ENCODE results near the gene GAK. TPM values are rescaled to one million over a fixed set of nuclear protein-coding genes. Genes with fewer than 3 reads are reported as not detected.

GAK gene
- polyA plus RNA-seq, 1 of the 3 experiments (the other 2 are of a cell fraction): 35.9 TPM

DNA sequence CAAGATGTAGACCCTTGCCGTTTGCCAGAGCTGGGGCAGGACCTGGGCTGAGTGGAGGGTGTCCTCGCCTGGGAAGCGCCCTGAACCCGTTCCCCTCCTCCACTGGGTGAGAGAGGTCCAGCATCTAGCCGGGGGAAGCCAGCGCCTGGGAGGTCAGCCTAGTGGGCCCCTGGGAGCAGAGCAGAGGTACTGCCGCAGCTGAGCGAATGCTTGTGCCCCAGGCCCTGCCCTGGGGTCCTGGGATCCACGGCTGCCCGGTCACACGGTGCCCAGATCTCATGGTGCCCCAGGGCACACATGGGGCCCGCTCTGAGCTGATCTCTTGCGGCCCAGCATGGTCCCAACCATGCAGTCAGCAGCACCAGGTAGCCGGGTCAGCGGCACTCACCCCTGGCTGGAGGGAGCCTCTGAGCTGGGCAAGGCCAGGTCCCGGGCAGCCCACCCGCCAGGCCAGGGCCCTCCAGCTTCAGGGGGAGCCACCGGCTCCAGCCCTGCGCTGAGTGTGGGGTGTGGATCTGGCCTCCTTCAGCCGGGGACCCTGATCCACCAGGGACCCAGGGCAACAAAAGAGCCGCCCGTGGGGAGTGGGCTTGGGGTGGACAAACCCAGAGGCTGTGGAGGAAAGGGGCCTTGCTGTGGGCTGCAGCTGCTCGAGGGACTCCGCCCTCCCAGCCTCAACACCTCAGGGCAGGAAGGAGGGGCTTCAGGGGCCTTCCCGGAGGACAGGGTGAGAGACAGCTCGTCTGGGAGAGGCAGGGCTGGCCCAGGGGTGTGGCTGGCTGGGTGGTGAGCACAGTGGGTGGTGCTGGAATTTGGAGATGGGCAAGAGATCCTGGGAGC is 102.1 kb downstream of the GAK start (continued):
- TF ChIP-seq, protein P1, sequence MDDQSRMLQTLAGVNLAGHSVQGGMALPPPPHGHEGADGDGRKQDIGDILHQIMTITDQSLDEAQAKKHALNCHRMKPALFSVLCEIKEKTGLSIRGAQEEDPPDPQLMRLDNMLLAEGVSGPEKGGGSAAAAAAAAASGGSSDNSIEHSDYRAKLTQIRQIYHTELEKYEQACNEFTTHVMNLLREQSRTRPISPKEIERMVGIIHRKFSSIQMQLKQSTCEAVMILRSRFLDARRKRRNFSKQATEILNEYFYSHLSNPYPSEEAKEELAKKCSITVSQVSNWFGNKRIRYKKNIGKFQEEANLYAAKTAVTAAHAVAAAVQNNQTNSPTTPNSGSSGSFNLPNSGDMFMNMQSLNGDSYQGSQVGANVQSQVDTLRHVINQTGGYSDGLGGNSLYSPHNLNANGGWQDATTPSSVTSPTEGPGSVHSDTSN (IDR thresholded peaks at IDR 0.05): no peak
- no peak for TF ChIP-seq FOXM1 (IDR thresholded peaks at IDR 0.05; ENCODE audit: low read depth)
- TF ChIP-seq NFIC (IDR thresholded peaks at IDR 0.05; ENCODE audit: borderline replicate concordance): no peak
- TF ChIP-seq TEAD4 (IDR thresholded peaks at IDR 0.05; ENCODE audit: borderline replicate concordance, insufficient read depth): no peak
- TF ChIP-seq, protein P2, sequence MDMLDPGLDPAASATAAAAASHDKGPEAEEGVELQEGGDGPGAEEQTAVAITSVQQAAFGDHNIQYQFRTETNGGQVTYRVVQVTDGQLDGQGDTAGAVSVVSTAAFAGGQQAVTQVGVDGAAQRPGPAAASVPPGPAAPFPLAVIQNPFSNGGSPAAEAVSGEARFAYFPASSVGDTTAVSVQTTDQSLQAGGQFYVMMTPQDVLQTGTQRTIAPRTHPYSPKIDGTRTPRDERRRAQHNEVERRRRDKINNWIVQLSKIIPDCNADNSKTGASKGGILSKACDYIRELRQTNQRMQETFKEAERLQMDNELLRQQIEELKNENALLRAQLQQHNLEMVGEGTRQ (IDR thresholded peaks at IDR 0.05; ENCODE audit: borderline replicate concordance, low read depth, low read length): no peak
- no peak for TF ChIP-seq TCF12 (IDR thresholded peaks at IDR 0.05)
- TF ChIP-seq, protein P3, sequence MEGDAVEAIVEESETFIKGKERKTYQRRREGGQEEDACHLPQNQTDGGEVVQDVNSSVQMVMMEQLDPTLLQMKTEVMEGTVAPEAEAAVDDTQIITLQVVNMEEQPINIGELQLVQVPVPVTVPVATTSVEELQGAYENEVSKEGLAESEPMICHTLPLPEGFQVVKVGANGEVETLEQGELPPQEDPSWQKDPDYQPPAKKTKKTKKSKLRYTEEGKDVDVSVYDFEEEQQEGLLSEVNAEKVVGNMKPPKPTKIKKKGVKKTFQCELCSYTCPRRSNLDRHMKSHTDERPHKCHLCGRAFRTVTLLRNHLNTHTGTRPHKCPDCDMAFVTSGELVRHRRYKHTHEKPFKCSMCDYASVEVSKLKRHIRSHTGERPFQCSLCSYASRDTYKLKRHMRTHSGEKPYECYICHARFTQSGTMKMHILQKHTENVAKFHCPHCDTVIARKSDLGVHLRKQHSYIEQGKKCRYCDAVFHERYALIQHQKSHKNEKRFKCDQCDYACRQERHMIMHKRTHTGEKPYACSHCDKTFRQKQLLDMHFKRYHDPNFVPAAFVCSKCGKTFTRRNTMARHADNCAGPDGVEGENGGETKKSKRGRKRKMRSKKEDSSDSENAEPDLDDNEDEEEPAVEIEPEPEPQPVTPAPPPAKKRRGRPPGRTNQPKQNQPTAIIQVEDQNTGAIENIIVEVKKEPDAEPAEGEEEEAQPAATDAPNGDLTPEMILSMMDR (IDR thresholded peaks at IDR 0.05): no peak

DNA sequence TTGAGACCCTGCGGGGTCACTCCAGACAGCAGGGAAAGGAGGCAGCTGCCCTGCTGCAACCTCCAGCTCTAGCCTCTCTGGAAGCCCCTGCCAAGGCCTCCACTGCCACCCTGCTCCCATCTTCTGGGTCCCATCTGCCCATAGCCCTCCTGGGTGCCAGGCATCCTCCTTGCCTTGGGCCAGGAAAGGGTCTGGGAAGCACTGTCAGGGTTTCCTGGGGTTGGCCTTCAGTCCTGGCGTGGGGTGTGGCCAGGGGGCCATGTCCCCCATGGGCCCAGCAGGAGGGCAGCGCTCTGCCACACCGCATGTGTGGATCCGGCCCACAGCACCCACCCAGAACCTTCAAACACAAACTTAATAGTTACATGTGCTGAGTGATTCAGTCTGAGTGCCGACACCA is 102.8 kb downstream of the GAK start:
- Histone ChIP-seq H3K27ac (ENCODE audit: low read depth in 2 of 2, low read length in 1 of 2) (no peak overlapping the region), H3K9me2 (no peaks in the 10 kb centered on the region), H3K9me3 (no peaks in the 10 kb centered on the region), H3K4me2 (no peak overlapping the region), H2AFZ (ENCODE audit: low read depth) (no peak overlapping the region), H3K4me1 (ENCODE audit: control insufficient read depth in 1 of 2, insufficient read depth in 2 of 2, low read depth in 1 of 2, low read length in 1 of 2) (peaks cover 0 to 11% of the 10 kb centered on the region in 2 experiments; a peak in 1 of 4 replicates), H3K27me3 (ENCODE audit: insufficient read depth) (peaks cover 12% of the 10 kb centered on the region), H3K9ac (no peak overlapping the region), H3K4me3 (ENCODE audit: low read depth in 2 of 2, low read length in 1 of 2) (no peak overlapping the region), H3K79me2 (ENCODE audit: insufficient read depth) (no peaks in the 10 kb centered on the region), H4K20me1 (ENCODE audit: insufficient read depth) (no peaks in the 10 kb centered on the region), H3K36me3 (replicated peaks in 1 of 2; ENCODE audit: control insufficient read depth in 1 of 2, insufficient read depth in 2 of 2, low read length in 1 of 2) (no peaks in the 10 kb centered on the region), H3F3A (replicated peaks; ENCODE audit: insufficient read depth) (no peaks in the 10 kb centered on the region)
- 82% methylated on average over 4 of the region's 6 CpGs for WGBS (ENCODE audit: low lambda C conversion rate)
- no peak for DNase-seq
- ChIA-PET POLR2A (interaction anchor here (1.0 kb wide), 1 partner anchor 48 kb away, joined by 3 read pairs; no protein-coding TSS in a partner anchor), CTCF (interaction anchor here (1.6 kb wide), 1 partner anchor 87 kb away, joined by 6 read pairs; no protein-coding TSS in a partner anchor)
- TF ChIP-seq, protein P4, sequence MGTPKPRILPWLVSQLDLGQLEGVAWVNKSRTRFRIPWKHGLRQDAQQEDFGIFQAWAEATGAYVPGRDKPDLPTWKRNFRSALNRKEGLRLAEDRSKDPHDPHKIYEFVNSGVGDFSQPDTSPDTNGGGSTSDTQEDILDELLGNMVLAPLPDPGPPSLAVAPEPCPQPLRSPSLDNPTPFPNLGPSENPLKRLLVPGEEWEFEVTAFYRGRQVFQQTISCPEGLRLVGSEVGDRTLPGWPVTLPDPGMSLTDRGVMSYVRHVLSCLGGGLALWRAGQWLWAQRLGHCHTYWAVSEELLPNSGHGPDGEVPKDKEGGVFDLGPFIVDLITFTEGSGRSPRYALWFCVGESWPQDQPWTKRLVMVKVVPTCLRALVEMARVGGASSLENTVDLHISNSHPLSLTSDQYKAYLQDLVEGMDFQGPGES (IDR thresholded peaks at IDR 0.05; ENCODE audit: low read depth, low read length): no peak
- TF ChIP-seq POLR2AphosphoS5 (IDR thresholded peaks at IDR 0.05; ENCODE audit: low read depth, low read length) (no peak), FOSL2 (IDR thresholded peaks at IDR 0.05; ENCODE audit: borderline replicate concordance, low read depth) (no peak), SMC3 (IDR thresholded peaks at IDR 0.05; ENCODE audit: low read depth, low read length) (no peak)

Measured in SK-N-SH (cell line).